H1 (cell line): ENCODE results near the gene AGER. TPM values are rescaled to one million over a fixed set of nuclear protein-coding genes. Genes with fewer than 3 reads are reported as not detected.

ENCODE experiments used
- CTCF ChIA-PET: fragments of 300-600 bp; sonication (Branson Sonifier 250); formaldehyde crosslinking; loops from one replicate; lab custom pipeline; 2021; ENCODE audit not compliant: partially characterized antibody; lab: Charles Lee
- POLR2A ChIA-PET: fragments of 300-600 bp; sonication (Branson Sonifier 250); formaldehyde crosslinking; loops from one replicate; lab custom pipeline; 2021; ENCODE audit warnings: inconsistent platforms; ENCODE audit not compliant: partially characterized antibody; lab: Charles Lee
- DNase-seq, 2 experiments: peaks; one replicate each; pipeline versions ENCODE4 v3.0.0 to v3.0.0-alpha.2; 2010 to 2022; ENCODE audit warnings: low spot score in 2 of 2, low read depth in 1 of 2, mixed read lengths in 1 of 2
- FAIRE-seq: peaks from 2 replicates; lab custom pipeline; 2011; peaks lifted over from hg19 to GRCh38; lab: Jason Lieb, UNC
- H2AFZ ChIP-seq: 2 replicates; pipeline ENCODE4 v1.8.1; 2012; ENCODE audit warnings: low read length, inconsistent platforms
- H2AK5ac ChIP-seq: 2 replicates; pipeline ENCODE4 v1.6.1; 2013; ENCODE audit warnings: low read depth, low read length
- H2BK120ac ChIP-seq: replicated peaks from 2 replicates; pipeline ENCODE3; 2013; ENCODE audit warnings: low read depth, low read length, inconsistent platforms
- H2BK12ac ChIP-seq: 2 replicates; pipeline ENCODE4 v1.6.1; 2013; ENCODE audit warnings: low read depth, low read length
- H2BK15ac ChIP-seq: 2 replicates; pipeline ENCODE4 v1.6.1; 2013; ENCODE audit warnings: low read length
- H2BK20ac ChIP-seq: 2 replicates; pipeline ENCODE4 v1.6.1; 2013; ENCODE audit warnings: low read length
- H2BK5ac ChIP-seq: 2 replicates; pipeline ENCODE4 v1.6.1; 2013; ENCODE audit warnings: low read depth, low read length
- H3K14ac ChIP-seq: 2 replicates; pipeline ENCODE4 v1.6.1; 2013; ENCODE audit warnings: inconsistent platforms; ENCODE audit not compliant: insufficient read length
- H3K18ac ChIP-seq: 2 replicates; pipeline ENCODE4 v1.6.1; 2013; ENCODE audit warnings: low read length; ENCODE audit errors: extremely low read depth
- H3K23ac ChIP-seq: 2 replicates; pipeline ENCODE4 v1.6.1; 2013; ENCODE audit warnings: inconsistent platforms; ENCODE audit not compliant: insufficient read length
- H3K23me2 ChIP-seq: 2 replicates; pipeline ENCODE4 v1.6.1; 2013; ENCODE audit warnings: low read depth, low read length
- H3K27ac ChIP-seq: 2 replicates; pipeline ENCODE4 v1.6.1; 2011; ENCODE audit warnings: low read depth, low read length, inconsistent platforms
- H3K27me3 ChIP-seq, 4 experiments: replicated peaks in 1 of 4; 1 replicate in 1 of 4; 2 replicates in 3 of 4; pipeline versions ENCODE4 v1.6.1 to v1.8.1; 2011 to 2013; ENCODE audit warnings: low read length in 3 of 4, mild to moderate bottlenecking in 3 of 4, inconsistent platforms in 2 of 4, mixed read lengths in 2 of 4, moderate library complexity in 1 of 4; ENCODE audit not compliant: control insufficient read depth in 3 of 4, insufficient read depth in 3 of 4; ENCODE audit errors: extremely low read depth in 1 of 4
- H3K36me3 ChIP-seq, 4 experiments: 2 replicates each; pipeline versions ENCODE4 v1.6.1 to v1.8.1; 2011 to 2013; ENCODE audit warnings: mild to moderate bottlenecking in 4 of 4, low read length in 3 of 4, moderate library complexity in 2 of 4, control low read depth in 1 of 4, inconsistent platforms in 1 of 4; ENCODE audit not compliant: insufficient read depth in 4 of 4, control insufficient read depth in 2 of 4
- H3K4ac ChIP-seq: replicated peaks from 2 replicates; pipeline ENCODE3; 2013; ENCODE audit warnings: low read length, low read depth, mixed read lengths, inconsistent platforms; ENCODE audit not compliant: insufficient read length
- H3K4me1 ChIP-seq, 4 experiments: replicated peaks in 1 of 4; 1 replicate in 1 of 4; 2 replicates in 3 of 4; pipeline versions ENCODE4 v1.6.1 to v1.8.1; 2011 to 2013; ENCODE audit warnings: low read length in 3 of 4, inconsistent platforms in 2 of 4, mixed read lengths in 1 of 4; ENCODE audit not compliant: insufficient read depth in 4 of 4, control insufficient read depth in 3 of 4
- H3K4me2 ChIP-seq, 2 experiments: 2 replicates each; pipeline versions ENCODE4 v1.6.1 to v1.8.1; 2011 to 2013; ENCODE audit warnings: low read depth in 2 of 2, low read length in 2 of 2, control low read depth in 1 of 2, inconsistent platforms in 1 of 2, mild to moderate bottlenecking in 1 of 2; ENCODE audit not compliant: insufficient read depth in 1 of 2
- H3K4me3 ChIP-seq, 4 experiments: fragments of 200-600, 300-600 bp in 1 of 4; sonication (generic), shearing (Covaris generic), sonication (Bioruptor Twin) in 1 of 4; 2 replicates each; pipeline versions ENCODE4 v1.5.1 to v1.8.1; 2011 to 2016; ENCODE audit warnings: low read length in 4 of 4, low read depth in 3 of 4, control low read depth in 2 of 4, inconsistent platforms in 2 of 4, mild to moderate bottlenecking in 2 of 4, mixed read lengths in 1 of 4, moderate library complexity in 1 of 4; ENCODE audit not compliant: insufficient read depth in 2 of 4; ENCODE audit errors: extremely low read depth in 1 of 4
- H3K56ac ChIP-seq: replicated peaks from 2 replicates; pipeline ENCODE3; 2013; ENCODE audit warnings: low read depth, mild to moderate bottlenecking, mixed read lengths, low read length, inconsistent platforms; ENCODE audit not compliant: insufficient read length
- H3K79me1 ChIP-seq: 2 replicates; pipeline ENCODE4 v1.6.1; 2013; ENCODE audit warnings: low read depth, low read length, control low read depth
- H3K79me2 ChIP-seq, 2 experiments: 2 replicates each; pipeline versions ENCODE4 v1.6.1 to v1.8.1; 2012 to 2013; ENCODE audit warnings: low read length in 2 of 2, mild to moderate bottlenecking in 2 of 2, inconsistent platforms in 1 of 2; ENCODE audit not compliant: insufficient read depth in 2 of 2, control insufficient read depth in 1 of 2
- H3K9ac ChIP-seq, 4 experiments: replicated peaks in 1 of 4; 1 replicate in 1 of 4; 2 replicates in 3 of 4; pipeline versions ENCODE4 v1.6.1 to v1.8.1; 2011 to 2013; ENCODE audit warnings: low read depth in 3 of 4, low read length in 3 of 4, control low read depth in 2 of 4, mild to moderate bottlenecking in 2 of 4, moderate library complexity in 2 of 4, inconsistent platforms in 1 of 4; ENCODE audit errors: extremely low read depth in 1 of 4
- H3K9me3 ChIP-seq, 2 experiments: 2 replicates each; pipeline versions ENCODE4 v1.6.1 to v1.8.1; 2012 to 2013; ENCODE audit warnings: mild to moderate bottlenecking in 2 of 2, moderate library complexity in 2 of 2, control low read depth in 1 of 2, inconsistent platforms in 1 of 2, low read depth in 1 of 2, low read length in 1 of 2, mixed read lengths in 1 of 2; ENCODE audit not compliant: insufficient read depth in 2 of 2
- H4K20me1 ChIP-seq, 2 experiments: replicated peaks in 1 of 2; 2 replicates each; pipeline versions ENCODE3 to v1.8.1; 2011 to 2013; ENCODE audit warnings: inconsistent platforms in 2 of 2, low read length in 2 of 2, mild to moderate bottlenecking in 1 of 2; ENCODE audit not compliant: insufficient read depth in 2 of 2, control insufficient read depth in 1 of 2
- H4K5ac ChIP-seq: 2 replicates; pipeline ENCODE4 v1.6.1; 2013; ENCODE audit warnings: low read length, low read depth, mixed read lengths, inconsistent platforms; ENCODE audit not compliant: insufficient read length
- H4K8ac ChIP-seq: 2 replicates; pipeline ENCODE4 v1.8.0; 2013; ENCODE audit warnings: mild to moderate bottlenecking, moderate library complexity, low read length, inconsistent platforms; ENCODE audit not compliant: insufficient read depth; ENCODE audit errors: extremely low read depth
- H4K91ac ChIP-seq: replicated peaks from 2 replicates; pipeline ENCODE3; 2013; ENCODE audit warnings: low read length, mixed read lengths, inconsistent platforms; ENCODE audit not compliant: insufficient read length
- ATF2 ChIP-seq: IDR thresholded peaks from 2 replicates; pipeline ENCODE4 v1.6.1; 2012; ENCODE audit warnings: low read length, inconsistent platforms
- BACH1 ChIP-seq: IDR thresholded peaks from 2 replicates; pipeline ENCODE4 v1.6.1; 2012; ENCODE audit warnings: low read length, improper control_type of control experiment
- BCL11A ChIP-seq, 2 experiments: IDR thresholded peaks; one replicate each; pipeline ENCODE4 v1.6.1; 2011; ENCODE audit warnings: low read depth in 2 of 2, low read length in 2 of 2, mild to moderate bottlenecking in 2 of 2
- CBX5 ChIP-seq: fragments of 300-800, 300-1000 bp; sonication (generic); IDR thresholded peaks from 2 replicates; pipeline ENCODE4 v1.7.1; 2016; ENCODE audit warnings: antibody characterized with exemption, low read length, low read depth
- CEBPB ChIP-seq: IDR thresholded peaks from 2 replicates; pipeline ENCODE4 v1.6.1; 2012; ENCODE audit warnings: low read depth, low read length
- CTBP2 ChIP-seq: IDR thresholded peaks from 2 replicates; pipeline ENCODE4 v1.7.0; 2011; ENCODE audit warnings: borderline replicate concordance, mild to moderate bottlenecking, moderate library complexity, mixed read lengths, low read length; ENCODE audit not compliant: insufficient read depth, insufficient read length
- RBBP5 ChIP-seq: IDR thresholded peaks from 2 replicates; pipeline ENCODE4 v1.7.1; 2012; ENCODE audit warnings: low read depth, mild to moderate bottlenecking, inconsistent platforms, low read length, moderate library complexity, borderline replicate concordance
- SP1 ChIP-seq: IDR thresholded peaks from 2 replicates; pipeline ENCODE4 v1.6.1; 2011; ENCODE audit warnings: low read depth, low read length
- SP2 ChIP-seq: IDR thresholded peaks from 2 replicates; pipeline ENCODE4 v1.6.1; 2012; ENCODE audit warnings: mild to moderate bottlenecking, low read length, inconsistent platforms
- TEAD4 ChIP-seq: IDR thresholded peaks from 2 replicates; pipeline ENCODE4 v1.6.1; 2012; ENCODE audit warnings: low read depth, low read length, inconsistent platforms, mixed read lengths
- WGBS, 2 experiments: shearing (Covaris generic) in 1 of 2; methylation state at CpG; one replicate each; pipeline versions ENCODE4 v1.1.6 to v1.1.7; 2013 to 2015; ENCODE audit warnings: low lambda C conversion rate in 2 of 2, mixed read lengths in 2 of 2, inconsistent platforms in 1 of 2, low coverage in 1 of 2, missing lambda C conversion rate in 1 of 2; ENCODE audit not compliant: insufficient replicate concordance in 2 of 2, insufficient coverage in 1 of 2, insufficient read length in 1 of 2; ENCODE audit errors: extremely low coverage in 1 of 2, missing lambda C conversion rate in 1 of 2; 5-methylcytosine and 5-hydroxymethylcytosine counted together
- polyA plus RNA-seq, 7 experiments: library from polyadenylated mRNA; depleted of rRNA in 3 of 7; stranded (reverse) in 5 of 7; unstranded in 2 of 7; fragments of >200 nt in 5 of 7; fragments of 200-250 nt in 2 of 7; gene quantifications; 1 replicate in 5 of 7; 2 replicates in 1 of 7; 4 replicates in 1 of 7; pipeline versions ENCODE4 v1.2.1 to v1.2.3, GENCODE V29; 2011 to 2013; ENCODE audit warnings: missing spikeins in 2 of 7, mixed read lengths in 2 of 7
- total RNA-seq: library from RNA; stranded (reverse); fragmentation: NEBNext Ultra II Directional; extraction: Animal tissue kit (Norgen Biotek cat#: 25700); gene quantifications from 2 replicates; pipeline ENCODE4 v1.2.1, GENCODE V29; 2021

Gene AGER
- total and polyA plus RNA-seq, 2 of the 8 experiments (the other 6 are each of a cell fraction or from before 2014, with no cell fraction given), result 3.8 to 10.9 TPM

- Histone ChIP-seq H4K5ac (peak overlapping the region; percentile 0), H3K9me3 (no peaks in the 10 kb centered on the region), H2BK12ac (peak overlapping the region; percentile 92; the same call in 1 of the 2 replicates), H3K4ac (peak overlapping the region; percentile 75), H2BK5ac (peak overlapping the region; percentile 55; the same call in 1 of the 2 replicates), H3K79me2 (peaks cover 0 to 13% of the 10 kb centered on the region in 2 experiments; a peak in 2 of 4 replicates), H3K56ac (no peak overlapping the region), H2BK120ac (peak overlapping the region; percentile 50), H3K23me2 (peaks cover 10% of the 10 kb centered on the region), H4K20me1 (peaks cover 0 to 3% of the 10 kb centered on the region in 2 experiments), H3K14ac (no peak overlapping the region), H3K18ac (peak overlapping the region; percentile 75), H3K4me1 (peaks cover 8 to 36% (median 18%) of the 10 kb centered on the region in 4 experiments), H3K36me3 (peaks cover 2 to 18% (median 14%) of the 10 kb centered on the region in 4 experiments; a peak in 7 of 8 replicates), H3K4me2 (peak overlapping the region; percentile 79 to 90), H2AK5ac (peak overlapping the region; percentile 28; the same call in 1 of the 2 replicates), H2BK20ac (0 out of 2 replicates have a peak overlapping the region, but pooled peaks have one; percentile 48), H3K9ac (no peak overlapping the region; a peak in 2 of 7 replicates), H3K27me3 (no peaks in the 10 kb centered on the region), H3K4me3 (peak overlapping the region in 3 of 4 experiments; percentile 30 to 87 (median 59); a peak in 2 of 8 replicates), H2BK15ac (peak overlapping the region; percentile 67; the same call in 1 of the 2 replicates), H2AFZ (no peak overlapping the region), H3K79me1 (peaks cover 2% of the 10 kb centered on the region; the same call in 1 of the 2 replicates)
- POLR2A ChIA-PET, result interaction anchor here (1.0 to 13.3 kb wide), 7 partner anchors 12 to 91 kb away, joined by 3 to 194 read pairs (median 5); partner anchors contain the start of genes AGPAT1, EGFL8, PRRT1 and RNF5
- CTCF ChIA-PET, result interaction anchor here (1.1 to 2.5 kb wide), 4 partner anchors 12 to 73 kb away, joined by 3 to 12 read pairs (median 8); partner anchors contain the start of gene RNF5
- no peak for DNase-seq
- FAIRE-seq, result no peak
- no peak for TF ChIP-seq SP1
- no peak for TF ChIP-seq SP2
- TF ChIP-seq RBBP5, result no peak
- TF ChIP-seq BCL11A (IDR thresholded peaks at IDR 0.05; ENCODE audit: low read depth in 2 of 2, low read length in 2 of 2), result no peak
- TF ChIP-seq ATF2, result no peak
- no peak for TF ChIP-seq BACH1
- TF ChIP-seq CEBPB, result no peak
- TF ChIP-seq CTBP2, result no peak
- no peak for TF ChIP-seq TEAD4
- no peak for TF ChIP-seq CBX5
- TF ChIP-seq, all 59 proteins: peak for 0
- WGBS, 2 experiments, result 88% methylated on average over 8 of the region's 8 CpGs; no CpG with 5 or more reads in 1 of the 2 experiments
- Histone ChIP-seq H3K23ac (no peak overlapping the region), H4K91ac (peak overlapping the region; percentile 76), H3K27ac (no peak overlapping the region), H4K8ac (no peak overlapping the region)
Measured at GRCh38 chr6:32190911-32191677, 7.0 kb upstream of the AGER start.
